HG03442 (cell line): ENCODE measurements around the gene PDE5A.
"Not testable (repeated sequence)": the region's sequence is repeated elsewhere in the genome, so short reads cannot be mapped to it uniquely, and the experiment has no call there.

Experiments used
- ATAC-seq: cut with Tn5 transposase; IDR thresholded peaks from one replicate; pipeline ENCODE4 v1.9.1; 2021; ENCODE audit warnings: mild to moderate bottlenecking, moderate library complexity; ENCODE audit not compliant: unreplicated experiment

The PDE5A gene

DNA sequence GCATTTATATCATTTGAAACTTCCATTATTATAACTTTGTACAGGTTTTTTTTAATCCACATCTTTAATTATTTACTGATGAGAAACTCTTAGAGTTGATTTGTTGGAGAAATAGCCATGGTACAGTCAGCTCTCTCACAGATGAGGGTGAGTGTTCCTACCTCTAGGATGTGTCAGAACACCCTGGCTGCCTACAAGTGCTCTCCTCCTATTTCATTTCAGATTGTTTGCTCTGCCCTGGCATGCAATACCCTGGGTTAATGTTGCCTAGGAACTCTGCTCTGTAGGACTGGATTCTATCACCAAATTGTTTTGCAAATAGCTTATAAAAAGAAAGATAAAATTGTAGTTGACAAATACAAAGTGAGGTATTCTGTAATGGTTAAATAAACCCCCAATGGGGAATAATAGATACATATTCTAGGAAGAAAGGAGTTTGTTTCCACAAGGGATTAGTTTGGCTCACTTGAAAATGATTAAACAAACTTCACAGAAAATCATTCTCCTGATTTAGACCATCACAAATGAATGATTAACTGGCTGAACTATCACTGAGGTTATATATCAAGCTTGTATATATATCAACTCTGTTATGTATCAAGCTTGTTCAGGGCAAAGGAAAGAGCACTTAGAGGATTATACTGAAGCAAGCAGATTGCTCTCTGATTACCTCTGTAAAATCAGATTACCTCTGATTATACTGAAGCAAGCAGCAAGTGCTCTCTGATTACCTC is 150.0 kb downstream of the PDE5A start:
- ATAC-seq, result no peak

- no peak for ATAC-seq
Measured at GRCh38 chr4:119477412-119478053, 151.1 kb downstream of the PDE5A start.

GRCh38 chr4:119471259-119471658 is 157.3 kb downstream of the PDE5A start:
- ATAC-seq, result peak; percentile 60

GRCh38 chr4:119470737-119471063 is 157.9 kb downstream of the PDE5A start:
- peak; percentile 36 for ATAC-seq

- peak; percentile 66 for ATAC-seq
Measured at GRCh38 chr4:119470021-119470736, 158.4 kb downstream of the PDE5A start.

DNA sequence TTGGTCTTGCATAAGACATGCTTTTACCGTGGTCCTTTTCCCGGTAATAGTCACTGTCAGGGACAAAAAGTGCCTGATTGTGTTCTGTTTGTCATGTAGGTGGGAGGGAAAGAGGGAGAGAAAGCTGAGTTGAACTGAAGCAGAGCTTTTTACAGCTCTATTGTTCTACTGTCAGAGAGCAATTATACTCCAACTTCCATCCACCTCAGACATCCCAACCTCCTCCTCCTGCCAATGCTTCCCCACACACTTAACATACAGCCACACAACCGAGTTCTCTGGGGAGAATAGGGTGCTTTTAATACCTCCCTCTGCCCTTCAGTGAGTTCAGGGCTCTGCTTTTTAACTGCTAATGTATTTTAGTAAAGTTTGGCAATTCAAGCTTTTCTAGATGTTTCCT is 159.6 kb downstream of the PDE5A start:
- ATAC-seq, result not testable (repeated sequence)

DNA sequence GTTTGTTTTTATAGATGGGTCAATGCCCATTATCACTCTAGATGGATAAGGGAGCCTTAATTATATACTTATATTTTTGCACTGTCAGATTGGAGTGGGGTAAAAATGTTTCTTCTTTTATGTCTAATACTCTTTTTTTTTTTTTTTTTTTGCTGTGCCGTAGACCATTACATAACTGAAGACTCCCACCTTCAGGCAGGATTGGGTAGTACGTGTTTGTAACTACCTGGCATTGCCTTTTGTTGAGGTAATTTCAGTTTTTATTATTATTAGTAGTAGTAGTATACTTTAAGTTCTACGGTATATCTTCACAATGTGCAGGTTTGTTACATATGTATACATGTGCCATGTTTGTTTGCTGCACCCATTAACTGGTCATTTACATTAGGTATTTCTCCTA is 165.9 kb downstream of the PDE5A start:
- not testable (repeated sequence) for ATAC-seq

DNA sequence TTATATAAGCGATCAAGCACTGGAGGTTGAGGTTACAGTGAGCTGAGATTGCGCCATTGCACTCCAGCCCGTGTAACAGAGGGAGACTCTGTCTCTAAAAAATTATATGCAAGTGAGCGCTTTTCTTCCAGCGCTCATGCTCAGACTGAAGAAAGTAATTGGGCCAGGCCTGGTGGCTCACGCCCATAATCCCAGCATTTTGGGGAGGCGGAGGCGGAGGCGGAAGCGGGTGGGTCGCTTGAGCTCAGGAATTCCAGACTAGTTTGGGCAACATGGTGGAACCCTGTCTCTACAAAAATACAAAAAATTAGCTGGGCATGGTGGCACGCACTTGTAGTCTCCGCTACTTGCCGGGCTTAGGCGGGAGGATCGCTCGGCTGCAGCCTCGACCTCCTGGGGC is 172.9 kb downstream of the PDE5A start:
- ATAC-seq, result not testable (repeated sequence)

- peak; percentile 99 for ATAC-seq
Measured at GRCh38 chr4:119454491-119455270, 173.9 kb downstream of the PDE5A start.

GRCh38 chr4:119454151-119454490 is 174.5 kb downstream of the PDE5A start:
- ATAC-seq, result peak; percentile 3

DNA sequence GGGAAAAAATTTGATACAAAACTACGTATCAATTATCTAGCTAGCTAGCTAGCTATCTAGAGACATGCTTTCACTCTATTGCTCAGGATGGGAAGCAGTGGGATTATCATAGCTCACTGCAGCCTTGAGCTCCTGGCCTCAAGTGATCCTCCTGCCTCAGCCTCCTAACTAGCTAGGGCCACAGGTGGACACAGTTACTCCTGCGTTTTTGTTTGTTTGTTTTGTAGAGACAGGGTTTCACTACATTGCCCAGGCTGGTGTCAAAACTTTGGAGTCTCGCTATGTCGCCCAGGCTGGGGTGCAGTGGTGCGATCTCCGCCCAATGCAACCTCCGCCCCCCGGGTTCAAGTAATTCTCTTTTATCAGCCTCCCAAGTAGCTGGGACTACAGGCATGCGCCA is 175.3 kb downstream of the PDE5A start:
- not testable (repeated sequence) for ATAC-seq

DNA sequence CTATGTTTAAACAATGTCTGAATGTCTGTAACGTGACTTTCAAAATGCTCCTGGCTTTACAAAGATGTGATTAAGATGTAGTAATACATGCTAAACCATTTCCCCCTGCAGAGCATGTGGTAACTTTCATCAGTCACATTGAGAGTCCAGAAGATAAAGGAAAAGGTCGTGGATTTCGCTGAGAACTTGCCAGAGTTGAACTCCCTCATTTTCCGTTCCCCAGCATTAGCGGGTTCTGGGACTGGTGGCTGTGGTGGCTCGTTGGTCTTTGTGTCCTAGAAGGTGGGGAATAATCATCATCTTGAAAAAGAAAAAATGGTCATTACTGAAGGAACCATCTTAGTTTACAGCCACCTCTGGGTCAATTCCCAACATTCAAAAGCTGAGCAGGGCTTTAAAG is 178.8 kb downstream of the PDE5A start:
- ATAC-seq, result not testable (repeated sequence)
